Testis (tissue), 2 donors: ENCODE measurements around the gene ARHGAP12.

Source experiments
- POLR2A ChIP-seq: fragments of 450-650 bp; IDR thresholded peaks from one replicate; pipeline ENCODE4 v1.6.1; 2017; ENCODE audit warnings: antibody characterized with exemption, mild to moderate bottlenecking, moderate library complexity
- TF ChIP-seq, protein P1 (sequence below), 3 experiments: fragments of 450-650 bp in 2 of 3; fragments of 200-600 bp in 1 of 3; sonication (generic) in 1 of 3; IDR thresholded peaks; one replicate each; pipeline ENCODE4 v1.5.1; 2016 to 2019; ENCODE audit warnings: antibody characterized with exemption in 3 of 3, mild to moderate bottlenecking in 2 of 3, moderate library complexity in 1 of 3

DNA sequence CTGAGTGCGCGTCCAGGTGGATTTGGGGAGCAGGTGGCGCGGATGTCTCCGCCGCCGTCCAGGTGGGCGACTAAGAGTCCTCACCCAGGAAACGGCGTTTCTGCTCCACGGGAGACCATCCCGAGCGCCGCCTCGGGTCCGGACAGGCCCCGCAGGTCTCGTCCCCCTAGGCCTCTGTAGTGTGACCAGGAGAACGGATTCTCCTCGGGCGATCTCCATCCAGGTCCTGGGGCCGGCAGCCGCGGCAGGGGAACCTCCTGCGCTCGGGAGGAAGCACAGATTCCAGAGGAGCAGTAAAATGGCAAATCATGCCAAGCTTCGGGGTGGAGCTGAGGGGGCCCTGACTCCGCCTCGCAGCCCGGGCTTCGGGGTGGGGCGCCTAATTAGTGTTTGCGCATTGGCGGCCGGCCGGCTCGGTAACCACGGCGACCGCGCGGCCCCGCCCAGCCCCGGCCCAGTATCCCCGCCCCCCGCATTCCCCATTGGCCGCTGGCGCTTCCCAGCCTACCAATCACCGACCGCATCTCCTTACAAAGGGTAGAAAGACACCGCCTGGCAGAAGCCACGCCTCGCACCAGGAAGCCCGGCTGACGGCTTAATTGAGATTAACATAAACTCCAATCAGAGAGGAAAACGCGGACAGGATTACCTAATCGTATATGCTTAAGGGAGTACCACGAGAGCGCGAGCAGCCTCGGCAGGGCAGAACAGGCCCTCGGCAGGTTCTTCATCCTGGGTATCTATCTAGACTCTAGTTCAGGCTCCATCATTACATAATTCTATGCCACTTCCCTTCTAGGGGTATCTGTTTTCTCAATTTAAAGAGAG, 168.6 kb downstream of the ARHGAP12 start:
- TF ChIP-seq, protein P1, sequence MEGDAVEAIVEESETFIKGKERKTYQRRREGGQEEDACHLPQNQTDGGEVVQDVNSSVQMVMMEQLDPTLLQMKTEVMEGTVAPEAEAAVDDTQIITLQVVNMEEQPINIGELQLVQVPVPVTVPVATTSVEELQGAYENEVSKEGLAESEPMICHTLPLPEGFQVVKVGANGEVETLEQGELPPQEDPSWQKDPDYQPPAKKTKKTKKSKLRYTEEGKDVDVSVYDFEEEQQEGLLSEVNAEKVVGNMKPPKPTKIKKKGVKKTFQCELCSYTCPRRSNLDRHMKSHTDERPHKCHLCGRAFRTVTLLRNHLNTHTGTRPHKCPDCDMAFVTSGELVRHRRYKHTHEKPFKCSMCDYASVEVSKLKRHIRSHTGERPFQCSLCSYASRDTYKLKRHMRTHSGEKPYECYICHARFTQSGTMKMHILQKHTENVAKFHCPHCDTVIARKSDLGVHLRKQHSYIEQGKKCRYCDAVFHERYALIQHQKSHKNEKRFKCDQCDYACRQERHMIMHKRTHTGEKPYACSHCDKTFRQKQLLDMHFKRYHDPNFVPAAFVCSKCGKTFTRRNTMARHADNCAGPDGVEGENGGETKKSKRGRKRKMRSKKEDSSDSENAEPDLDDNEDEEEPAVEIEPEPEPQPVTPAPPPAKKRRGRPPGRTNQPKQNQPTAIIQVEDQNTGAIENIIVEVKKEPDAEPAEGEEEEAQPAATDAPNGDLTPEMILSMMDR (IDR thresholded peaks at IDR 0.05) = no peak
- TF ChIP-seq POLR2A = peak; percentile 39
